ENCODE data around the gene PHLDB1. TPM values are rescaled to one million over a fixed set of nuclear protein-coding genes. Genes with fewer than 3 reads are reported as not detected.
"Not testable (repeated sequence)": the region's sequence is repeated elsewhere in the genome, so short reads cannot be mapped to it uniquely, and the experiment has no call there.

The PHLDB1 gene
- total RNA-seq, 1 donor from 2014 or later = 2.2 TPM

DNA sequence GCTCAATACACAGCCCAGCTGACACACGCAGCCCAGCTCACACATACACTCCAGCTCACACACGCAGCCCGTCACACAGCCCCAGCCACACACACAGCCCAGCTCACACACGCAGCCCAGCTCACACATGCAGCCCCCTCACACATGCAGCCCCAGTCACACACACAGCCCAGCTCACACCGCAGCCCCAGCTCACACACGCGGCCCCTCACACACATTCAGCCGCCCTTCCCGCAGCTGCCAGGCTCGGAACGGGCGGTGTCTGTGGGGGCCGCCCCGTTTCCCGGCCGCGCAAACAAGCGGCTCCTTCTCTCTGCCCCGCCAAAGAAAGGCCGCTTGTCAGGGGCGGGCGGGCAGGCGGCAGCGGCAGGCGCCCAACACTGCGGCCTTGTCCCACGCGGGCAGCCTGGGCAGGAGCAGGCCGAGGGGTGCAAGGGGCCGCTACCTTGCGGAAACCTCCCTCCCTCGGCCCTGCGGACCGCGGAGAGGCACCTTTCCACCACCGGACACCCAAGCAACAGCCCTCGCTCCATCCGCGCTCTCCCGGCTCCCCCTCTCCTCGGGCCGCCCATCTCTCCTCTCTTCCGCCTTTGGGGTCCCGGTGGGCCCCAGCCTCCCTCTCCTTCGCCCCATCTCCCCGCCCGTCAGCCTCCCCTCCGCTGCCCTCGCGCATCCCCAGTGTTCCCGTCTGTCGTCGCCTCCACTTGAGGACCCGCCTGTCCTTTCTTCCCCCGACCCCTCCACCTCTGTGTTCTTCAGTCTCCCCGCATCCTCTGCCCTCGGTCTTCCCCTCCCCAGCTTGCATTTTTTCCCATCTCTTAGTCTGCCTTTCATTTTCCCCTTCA, 2.2 kb downstream of the PHLDB1 start:
- H3K9me3 Mint-ChIP-seq = no peaks in the 10 kb centered on the region
- H3K27me3 Mint-ChIP-seq (ENCODE audit: low read depth) = peaks cover 30% of the 10 kb centered on the region
- H3K4me1 Mint-ChIP-seq (ENCODE audit: low read depth) = peaks cover 18% of the 10 kb centered on the region
- H3K27ac Mint-ChIP-seq = peak overlapping the region; percentile 10
- no peak for DNase-seq (ENCODE audit: low spot score)
- H3K4me3 Mint-ChIP-seq (ENCODE audit: low read depth) = peak overlapping the region; percentile 69
- H3K36me3 Mint-ChIP-seq (ENCODE audit: low read depth) = no peaks in the 10 kb centered on the region
- intact Hi-C loops (cut with micrococcal nuclease) = loop anchor here (2.0 kb wide), 1 partner anchor 465 kb away; no protein-coding TSS in a partner anchor

DNA sequence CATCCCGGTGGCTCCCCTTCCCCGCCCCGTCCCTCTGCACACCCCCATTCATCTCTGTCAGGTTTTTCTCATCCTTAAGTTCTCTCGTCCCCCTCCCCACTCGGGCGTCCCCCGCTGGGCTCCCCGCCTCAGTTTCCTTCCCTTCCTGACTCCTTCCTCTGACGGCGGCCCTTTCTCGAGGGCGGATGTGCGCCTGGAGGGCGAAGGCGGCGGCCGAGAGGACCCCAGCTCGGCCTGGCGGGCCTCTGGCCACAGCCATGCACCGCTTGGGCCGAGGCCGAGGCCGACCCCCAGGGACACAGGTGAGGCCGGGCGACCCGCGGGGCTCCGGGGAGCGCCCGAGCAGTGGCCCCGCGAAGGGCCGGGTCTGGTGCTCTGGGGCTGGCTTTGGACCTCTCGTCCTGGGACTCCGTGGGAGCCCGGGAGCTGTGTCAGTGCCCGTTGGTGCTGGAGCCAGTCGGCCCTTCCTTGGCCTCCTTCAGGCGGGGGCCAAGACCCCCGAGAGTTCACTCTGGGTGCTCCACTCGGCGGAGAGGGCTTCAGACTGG, 2.9 kb downstream of the PHLDB1 start:
- intact Hi-C loops (cut with micrococcal nuclease) = loop anchor here (2.0 kb wide), 1 partner anchor 465 kb away; no protein-coding TSS in a partner anchor
- H3K9me3 Mint-ChIP-seq = no peaks in the 10 kb centered on the region
- no peak for DNase-seq (ENCODE audit: low spot score)
- peak overlapping the region; percentile 60 for H3K4me3 Mint-ChIP-seq (ENCODE audit: low read depth)
- H3K27me3 Mint-ChIP-seq (ENCODE audit: low read depth) = peaks cover 30% of the 10 kb centered on the region
- H3K4me1 Mint-ChIP-seq (ENCODE audit: low read depth) = peaks cover 18% of the 10 kb centered on the region
- H3K36me3 Mint-ChIP-seq (ENCODE audit: low read depth) = no peaks in the 10 kb centered on the region
- H3K27ac Mint-ChIP-seq = no peak overlapping the region

DNA sequence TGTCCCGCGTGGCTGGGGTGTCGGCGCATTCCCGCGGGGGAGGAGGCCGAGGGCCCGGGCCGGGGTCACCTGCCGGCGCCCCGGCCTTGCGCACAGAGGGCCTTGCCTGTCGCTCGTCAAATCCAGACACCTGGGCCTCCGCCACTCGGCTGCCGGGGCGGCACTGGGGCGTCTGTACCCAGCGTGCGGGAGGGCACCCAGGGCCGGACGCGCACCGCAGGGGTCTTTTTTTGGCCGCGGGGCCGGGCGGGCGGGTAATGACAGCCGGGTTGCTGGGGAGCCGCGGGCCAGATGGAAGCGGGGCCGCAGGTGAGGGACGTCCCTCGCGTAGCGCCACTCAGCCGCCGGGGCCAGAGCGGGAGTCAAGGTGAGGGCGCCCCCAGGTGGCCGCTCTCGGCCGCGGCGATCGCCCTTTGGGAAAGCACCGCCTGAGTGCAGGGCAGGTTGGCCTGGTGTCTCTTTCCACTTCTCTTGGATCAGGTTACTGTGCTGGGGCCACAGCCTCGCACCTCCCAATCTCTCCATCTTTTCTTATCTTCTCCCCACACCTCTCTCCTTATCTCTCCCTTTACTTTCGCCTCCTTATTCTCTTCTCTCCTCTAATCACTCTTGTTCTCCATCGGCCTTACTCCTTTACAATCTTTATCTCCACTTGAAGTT, 3.5 kb downstream of the PHLDB1 start:
- Mint-ChIP-seq H3K36me3 (ENCODE audit: low read depth) (no peaks in the 10 kb centered on the region), H3K4me3 (ENCODE audit: low read depth) (peak overlapping the region; percentile 57), H3K27me3 (ENCODE audit: low read depth) (peaks cover 30% of the 10 kb centered on the region), H3K27ac (no peak overlapping the region), H3K4me1 (ENCODE audit: low read depth) (peaks cover 18% of the 10 kb centered on the region), H3K9me3 (no peaks in the 10 kb centered on the region)
- DNase-seq (ENCODE audit: low spot score) = peak; percentile 72
- intact Hi-C loops (cut with micrococcal nuclease) = loop anchor here (1.0 to 2.0 kb wide), 2 partner anchors 16 to 466 kb away; no protein-coding TSS in a partner anchor

DNA sequence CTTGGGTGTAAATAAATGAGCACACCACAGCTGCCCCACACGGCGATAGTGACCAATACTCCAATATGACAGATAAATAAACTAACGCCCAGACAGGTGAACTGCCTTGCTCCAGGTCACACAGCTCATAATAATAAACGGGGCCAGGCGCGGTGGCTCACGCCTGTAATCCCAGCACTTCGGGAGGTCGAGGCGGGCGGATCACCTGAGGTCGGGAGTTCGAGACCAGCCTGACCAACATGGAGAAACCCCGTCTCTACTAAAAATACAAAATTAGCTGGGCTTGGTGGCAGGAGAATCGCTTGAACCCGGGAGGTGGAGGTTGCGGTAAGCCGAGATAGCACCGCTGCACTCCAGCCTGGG, 4.0 kb downstream of the PHLDB1 start:
- not testable (repeated sequence) for H3K9me3 Mint-ChIP-seq; H3K27ac Mint-ChIP-seq; DNase-seq (ENCODE audit: low spot score); H3K36me3 Mint-ChIP-seq (ENCODE audit: low read depth)
- intact Hi-C loops (cut with micrococcal nuclease) = loop anchor here (1.0 to 2.0 kb wide), 2 partner anchors 16 to 467 kb away; no protein-coding TSS in a partner anchor
- Mint-ChIP-seq H3K4me3 (ENCODE audit: low read depth) (peak overlapping the region; percentile 57), H3K27me3 (ENCODE audit: low read depth) (peaks cover 28% of the 10 kb centered on the region), H3K4me1 (ENCODE audit: low read depth) (peaks cover 18% of the 10 kb centered on the region)

DNA sequence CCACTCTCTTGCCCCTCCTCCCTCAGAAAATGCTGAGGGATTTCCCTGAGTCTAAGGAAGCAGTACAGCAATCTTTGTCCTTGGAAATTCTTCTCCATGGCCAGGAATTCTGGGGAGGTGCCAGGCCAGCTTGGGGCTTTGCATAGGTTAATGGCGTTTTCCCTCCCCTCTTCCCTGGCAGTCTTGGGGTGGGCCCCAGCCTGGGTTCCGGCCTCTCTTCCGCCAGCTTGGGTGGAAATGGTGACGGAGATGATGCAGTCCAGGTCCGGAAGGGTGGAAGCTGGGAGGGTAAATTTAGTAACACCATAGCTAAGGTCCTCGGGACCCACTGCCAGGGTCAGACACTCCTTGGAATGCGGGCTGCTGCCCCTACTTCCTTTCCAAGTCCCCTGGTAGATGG, 5.0 kb downstream of the PHLDB1 start:
- DNase-seq (ENCODE audit: low spot score) = no peak
- Mint-ChIP-seq H3K36me3 (ENCODE audit: low read depth) (no peaks in the 10 kb centered on the region), H3K4me1 (ENCODE audit: low read depth) (peaks cover 18% of the 10 kb centered on the region), H3K4me3 (ENCODE audit: low read depth) (no peak overlapping the region), H3K9me3 (no peaks in the 10 kb centered on the region), H3K27me3 (ENCODE audit: low read depth) (peaks cover 23% of the 10 kb centered on the region), H3K27ac (no peak overlapping the region)
- intact Hi-C loops (cut with micrococcal nuclease) = no loop called here

DNA sequence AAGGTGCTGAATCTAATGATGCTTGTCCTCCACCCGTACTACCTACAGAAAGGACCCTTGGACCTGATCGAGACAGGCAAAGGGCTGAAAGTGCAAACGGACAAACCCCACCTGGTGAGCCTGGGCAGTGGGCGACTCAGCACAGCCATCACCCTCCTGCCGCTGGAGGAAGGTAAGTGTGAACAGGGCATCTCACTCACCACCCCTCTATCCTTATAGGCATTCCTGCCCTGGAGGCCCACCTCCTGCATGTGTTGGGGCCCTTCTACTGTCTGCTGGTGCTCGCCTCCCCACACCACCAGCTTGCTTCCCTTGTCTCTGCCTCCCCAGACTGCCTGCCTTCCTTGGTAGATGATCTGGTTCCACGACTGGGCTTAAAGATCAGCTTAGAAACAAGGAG, 7.1 kb downstream of the PHLDB1 start:
- no peak for DNase-seq (ENCODE audit: low spot score)
- Mint-ChIP-seq H3K27me3 (ENCODE audit: low read depth) (peaks cover 14% of the 10 kb centered on the region), H3K4me3 (ENCODE audit: low read depth) (no peak overlapping the region), H3K27ac (no peak overlapping the region), H3K4me1 (ENCODE audit: low read depth) (peaks cover 9% of the 10 kb centered on the region), H3K9me3 (no peaks in the 10 kb centered on the region), H3K36me3 (ENCODE audit: low read depth) (no peaks in the 10 kb centered on the region)
- intact Hi-C loops (cut with micrococcal nuclease) = no loop called here

DNA sequence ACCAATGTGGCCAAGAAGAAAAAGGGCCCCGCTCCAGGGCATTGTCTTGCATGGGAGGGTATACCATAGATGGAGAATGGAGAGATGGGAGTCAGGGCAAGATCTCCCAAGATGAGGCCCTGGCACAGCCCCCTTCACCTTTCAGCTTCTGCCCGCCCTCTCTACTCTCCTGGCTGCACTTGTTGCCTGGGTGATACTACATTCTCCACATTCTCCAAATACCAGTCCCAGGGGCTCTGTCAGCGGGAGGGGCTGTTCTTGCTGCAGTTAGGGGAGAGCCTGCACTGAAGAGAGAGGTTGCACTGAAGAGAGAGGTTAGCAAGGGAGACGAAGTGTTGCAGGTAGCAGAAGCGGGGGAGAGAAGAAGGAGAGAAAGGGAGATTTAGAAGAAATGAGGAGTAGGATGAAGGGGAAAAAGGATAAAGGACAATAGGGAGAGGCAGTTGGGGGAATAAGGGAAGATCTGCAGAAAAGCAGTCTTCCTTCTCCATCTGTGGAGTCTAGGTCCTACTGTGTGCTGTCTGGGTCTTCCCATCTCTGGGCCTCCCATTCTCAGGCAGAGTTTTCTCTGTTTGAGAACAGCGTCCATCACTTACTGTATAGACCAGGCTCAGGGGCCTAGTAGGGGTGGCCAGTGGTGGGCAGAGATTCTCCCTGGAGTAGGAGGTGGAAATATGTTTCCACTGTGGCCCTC, 8.0 kb downstream of the PHLDB1 start:
- Mint-ChIP-seq H3K27me3 (ENCODE audit: low read depth) (peaks cover 12% of the 10 kb centered on the region), H3K27ac (no peak overlapping the region), H3K36me3 (ENCODE audit: low read depth) (no peaks in the 10 kb centered on the region), H3K9me3 (no peaks in the 10 kb centered on the region), H3K4me1 (ENCODE audit: low read depth) (peaks cover 8% of the 10 kb centered on the region), H3K4me3 (ENCODE audit: low read depth) (no peak overlapping the region)
- DNase-seq (ENCODE audit: low spot score) = no peak
- intact Hi-C loops (cut with micrococcal nuclease) = no loop called here

DNA sequence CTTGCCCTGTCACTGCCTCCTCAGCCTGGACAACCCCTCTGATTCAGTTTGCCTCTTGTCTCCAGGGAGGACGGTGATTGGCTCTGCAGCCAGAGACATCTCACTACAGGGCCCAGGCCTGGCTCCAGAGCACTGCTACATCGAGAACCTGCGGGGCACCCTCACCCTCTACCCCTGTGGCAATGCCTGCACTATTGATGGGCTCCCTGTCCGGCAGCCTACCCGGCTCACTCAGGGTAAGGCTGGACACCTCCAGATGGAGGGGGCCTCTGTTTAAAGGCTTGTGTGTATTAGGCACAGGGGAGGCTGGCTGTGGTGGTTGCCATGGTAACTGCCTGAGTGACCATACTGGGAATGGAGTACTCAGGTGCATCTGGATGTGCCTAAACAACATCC, 8.6 kb downstream of the PHLDB1 start:
- H3K4me3 Mint-ChIP-seq (ENCODE audit: low read depth) = no peak overlapping the region
- intact Hi-C loops (cut with micrococcal nuclease) = no loop called here
- peaks cover 10% of the 10 kb centered on the region for H3K4me1 Mint-ChIP-seq (ENCODE audit: low read depth)
- no peak overlapping the region for H3K27ac Mint-ChIP-seq
- no peaks in the 10 kb centered on the region for H3K9me3 Mint-ChIP-seq
- H3K27me3 Mint-ChIP-seq (ENCODE audit: low read depth) = peaks cover 15% of the 10 kb centered on the region
- no peak for DNase-seq (ENCODE audit: low spot score)
- H3K36me3 Mint-ChIP-seq (ENCODE audit: low read depth) = no peaks in the 10 kb centered on the region

DNA sequence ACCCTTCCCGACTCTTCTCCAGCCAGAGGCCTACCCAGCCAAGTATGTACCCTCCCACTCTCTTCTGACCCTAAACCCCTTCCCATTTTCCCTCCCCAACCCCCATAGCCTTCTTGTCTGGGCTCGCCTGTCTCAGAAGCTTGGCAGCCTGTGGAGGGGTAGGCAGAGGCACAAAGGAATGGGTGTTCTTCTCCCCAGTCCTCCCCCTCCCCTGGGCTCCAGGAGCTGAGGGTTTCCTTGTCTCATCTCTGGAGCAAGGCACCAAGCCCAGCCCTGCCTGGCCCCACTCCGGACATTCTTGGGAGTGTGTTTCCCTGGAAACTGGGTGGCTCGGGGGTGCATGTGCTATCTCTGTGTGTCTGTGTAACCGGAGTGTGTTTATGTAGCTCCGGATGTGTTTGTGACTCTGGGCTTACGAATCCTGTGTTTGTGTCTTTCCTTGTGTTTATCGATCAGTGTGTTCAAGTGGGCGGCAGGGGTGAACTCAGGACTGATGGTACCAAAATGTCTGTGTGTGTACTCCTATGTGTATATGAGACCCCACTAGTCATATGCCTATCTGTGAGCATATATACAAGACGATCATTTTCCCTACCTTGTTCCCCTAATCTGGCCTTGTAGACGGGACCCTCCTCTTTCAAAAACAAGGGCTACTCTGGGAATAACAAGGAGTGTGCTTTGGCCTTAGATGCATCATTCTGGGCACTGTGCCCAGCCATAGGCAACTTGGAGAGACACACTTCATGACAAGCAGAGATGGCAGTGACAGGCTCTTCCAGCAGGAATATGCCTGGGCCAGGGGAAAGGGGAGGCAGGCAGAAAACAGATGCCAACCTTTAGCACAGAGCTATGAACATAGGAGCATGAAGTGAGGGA, 10.9 kb downstream of the PHLDB1 start:
- intact Hi-C loops (cut with micrococcal nuclease) = no loop called here
- Mint-ChIP-seq H3K36me3 (ENCODE audit: low read depth) (no peaks in the 10 kb centered on the region), H3K4me3 (ENCODE audit: low read depth) (no peak overlapping the region), H3K4me1 (ENCODE audit: low read depth) (peaks cover 8% of the 10 kb centered on the region), H3K27me3 (ENCODE audit: low read depth) (peaks cover 12% of the 10 kb centered on the region), H3K9me3 (no peaks in the 10 kb centered on the region), H3K27ac (no peak overlapping the region)
- DNase-seq (ENCODE audit: low spot score) = no peak

DNA sequence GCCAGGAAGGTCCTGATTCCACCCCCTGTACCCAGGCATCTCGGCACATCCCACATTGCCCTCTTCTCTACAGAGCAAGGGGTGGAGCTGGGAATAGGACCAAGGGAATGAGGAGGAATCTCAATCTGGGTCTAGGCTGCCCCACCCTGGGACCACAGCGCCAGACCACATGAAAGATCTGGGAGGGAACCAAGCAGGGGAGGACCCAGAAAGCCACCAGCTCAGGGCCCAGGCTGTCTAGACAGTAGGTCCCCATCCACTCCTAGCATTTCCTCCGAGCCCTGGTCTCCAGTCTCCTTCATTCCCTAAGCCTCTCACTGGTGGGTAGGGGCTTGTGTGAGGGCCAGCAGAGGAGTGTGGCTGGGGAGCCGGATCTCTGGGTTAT, 11.6 kb downstream of the PHLDB1 start:
- intact Hi-C loops (cut with micrococcal nuclease) = no loop called here
- no peak overlapping the region for H3K27ac Mint-ChIP-seq
- H3K9me3 Mint-ChIP-seq = no peaks in the 10 kb centered on the region
- peaks cover 12% of the 10 kb centered on the region for H3K27me3 Mint-ChIP-seq (ENCODE audit: low read depth)
- DNase-seq (ENCODE audit: low spot score) = no peak
- no peak overlapping the region for H3K4me3 Mint-ChIP-seq (ENCODE audit: low read depth)
- H3K4me1 Mint-ChIP-seq (ENCODE audit: low read depth) = peaks cover 8% of the 10 kb centered on the region
- H3K36me3 Mint-ChIP-seq (ENCODE audit: low read depth) = no peaks in the 10 kb centered on the region

DNA sequence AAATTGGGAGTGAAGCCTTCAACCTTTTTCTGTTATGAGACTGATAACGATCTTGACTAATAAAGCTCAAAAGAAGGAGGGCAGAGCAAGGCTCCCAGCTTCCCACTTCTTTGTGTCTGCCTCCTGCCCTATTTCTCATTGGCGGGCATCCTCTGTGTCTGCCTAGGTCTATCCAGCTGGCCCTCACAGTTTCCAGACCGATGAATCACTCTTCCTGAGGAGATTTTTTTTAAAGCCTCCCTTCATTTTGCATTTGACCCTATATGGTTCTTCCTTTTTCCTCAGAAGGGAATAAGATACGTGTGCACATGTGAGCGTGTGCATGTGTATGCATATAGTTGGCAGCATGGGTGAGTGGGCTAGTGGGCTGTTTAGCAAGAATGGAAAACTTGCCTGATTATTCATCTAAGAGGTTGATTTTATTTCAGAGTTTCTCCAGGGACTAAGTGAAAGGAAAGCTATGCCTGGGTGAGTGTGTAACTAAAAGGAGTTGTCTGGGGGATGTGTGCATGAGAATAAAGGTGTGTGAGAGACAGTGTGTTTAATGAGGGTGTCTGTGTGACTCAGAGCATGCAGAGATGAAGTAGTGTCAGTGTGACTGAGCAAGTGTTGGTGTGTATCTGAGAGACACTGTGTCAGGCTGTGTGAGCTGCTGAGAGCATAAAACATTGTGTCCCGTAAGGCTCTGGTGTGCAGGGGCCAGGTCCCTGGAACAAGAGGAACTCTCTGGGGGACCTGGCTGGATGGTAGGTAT, 12.2 kb downstream of the PHLDB1 start:
- H3K4me3 Mint-ChIP-seq (ENCODE audit: low read depth) = no peak overlapping the region
- peaks cover 12% of the 10 kb centered on the region for H3K27me3 Mint-ChIP-seq (ENCODE audit: low read depth)
- DNase-seq (ENCODE audit: low spot score) = no peak
- intact Hi-C loops (cut with micrococcal nuclease) = no loop called here
- no peaks in the 10 kb centered on the region for H3K36me3 Mint-ChIP-seq (ENCODE audit: low read depth)
- peaks cover 8% of the 10 kb centered on the region for H3K4me1 Mint-ChIP-seq (ENCODE audit: low read depth)
- no peaks in the 10 kb centered on the region for H3K9me3 Mint-ChIP-seq
- no peak overlapping the region for H3K27ac Mint-ChIP-seq
